ENCODE data around the gene BRMS1L.
"Not testable (repeated sequence)": the region's sequence is repeated elsewhere in the genome, so short reads cannot be mapped to it uniquely, and the experiment has no call there.

Gene BRMS1L

GRCh38 chr14:35821564-35822411, 4.3 kb upstream of the BRMS1L start:
- peak; percentile 25 for DNase-seq

GRCh38 chr14:35822501-35822900, 3.6 kb upstream of the BRMS1L start:
- no peak for DNase-seq

GRCh38 chr14:35824446-35825165, 1.5 kb upstream of the BRMS1L start:
- DNase-seq, result not testable (repeated sequence)

- no peak for DNase-seq
Observed at GRCh38 chr14:35825968-35826217, 245 bp upstream of the BRMS1L start.

- no peak for DNase-seq
Observed at GRCh38 chr14:35826952-35827416, 846 bp downstream of the BRMS1L start.

- DNase-seq, result no peak
Observed at GRCh38 chr14:35827678-35828472, 1.7 kb downstream of the BRMS1L start.

- no peak for DNase-seq
Observed at GRCh38 chr14:35829449-35829848, 3.3 kb downstream of the BRMS1L start.

GRCh38 chr14:35835208-35835982, 9.3 kb downstream of the BRMS1L start:
- DNase-seq, result no peak

GRCh38 chr14:35841704-35842103, 15.6 kb downstream of the BRMS1L start:
- DNase-seq, result not testable (repeated sequence)

GRCh38 chr14:35842245-35842644, 16.1 kb downstream of the BRMS1L start:
- DNase-seq, result not testable (repeated sequence)

GRCh38 chr14:35844494-35844893, 18.4 kb downstream of the BRMS1L start:
- DNase-seq, result no peak

- peak; percentile 29 for DNase-seq
Observed at GRCh38 chr14:35847636-35848035, 21.5 kb downstream of the BRMS1L start.

GRCh38 chr14:35849122-35849521, 23.0 kb downstream of the BRMS1L start:
- no peak for DNase-seq

- DNase-seq, result no peak
Observed at GRCh38 chr14:35851823-35852222, 25.7 kb downstream of the BRMS1L start.

- DNase-seq, result no peak
Observed at GRCh38 chr14:35853225-35853624, 27.1 kb downstream of the BRMS1L start.

GRCh38 chr14:35854696-35855270, 28.6 kb downstream of the BRMS1L start:
- DNase-seq, result no peak

- peak; percentile 16 for DNase-seq
Observed at GRCh38 chr14:35855876-35856481, 29.8 kb downstream of the BRMS1L start.

GRCh38 chr14:35858521-35859209, 32.5 kb downstream of the BRMS1L start:
- DNase-seq, result no peak

- DNase-seq, result no peak
Observed at GRCh38 chr14:35861204-35861868, 35.2 kb downstream of the BRMS1L start.

GRCh38 chr14:35865611-35866324, 39.6 kb downstream of the BRMS1L start:
- DNase-seq, result no peak
